PC-9 (cell line): ENCODE data around the gene MMP15. TPM values are rescaled to one million over a fixed set of nuclear protein-coding genes. Genes with fewer than 3 reads are reported as not detected.

Source experiments
- BruUV-seq: library from RNA; stranded (reverse); fragments of 400-500 nt; replicated peaks from 2 replicates; lab custom pipeline; 2021; lab: Mats Ljungman, UMichigan
- CTCF ChIA-PET: fragments of 300-600 bp; sonication (Branson Sonifier 250); formaldehyde crosslinking; loops from one replicate; lab custom pipeline; 2022; ENCODE audit warnings: antibody characterized with exemption; lab: Charles Lee
- POLR2A ChIA-PET: fragments of 300-600 bp; sonication (Branson Sonifier 250); formaldehyde crosslinking; loops from one replicate; lab custom pipeline; 2022; ENCODE audit warnings: antibody characterized with exemption; ENCODE audit not compliant: unreplicated experiment; lab: Charles Lee
- DNase-seq, 2 experiments: peaks; one replicate each; pipeline versions ENCODE4 v3.0.0 to v3.0.0-alpha.2; 2015 to 2022; ENCODE audit warnings: mixed read lengths in 1 of 2
- H2AFZ ChIP-seq: fragments of 200-600 bp; sonication (generic); 2 replicates; pipeline ENCODE4 v1.8.1; 2017; ENCODE audit warnings: antibody characterized with exemption
- H3F3A ChIP-seq: fragments of 200-600 bp; sonication (generic); 2 replicates; pipeline ENCODE4 v1.8.1; 2017; ENCODE audit warnings: antibody characterized with exemption, mild to moderate bottlenecking, low read depth; ENCODE audit not compliant: insufficient read depth
- H3K27ac ChIP-seq: fragments of 200-600 bp; sonication (generic); 2 replicates; pipeline ENCODE4 v1.6.1; 2016; ENCODE audit warnings: mixed run types
- H3K27me3 ChIP-seq: fragments of 200-600 bp; sonication (generic); 2 replicates; pipeline ENCODE4 v1.6.1; 2016; ENCODE audit warnings: low read depth, mixed run types; ENCODE audit not compliant: insufficient read depth
- H3K36me3 ChIP-seq: fragments of 200-600 bp; sonication (generic); 2 replicates; pipeline ENCODE4 v1.6.1; 2016; ENCODE audit warnings: low read depth, mixed run types
- H3K4me1 ChIP-seq: fragments of 200-600 bp; sonication (generic); replicated peaks from 2 replicates; pipeline ENCODE4 v1.6.1; 2016; ENCODE audit warnings: mixed run types; ENCODE audit not compliant: insufficient read depth
- H3K4me2 ChIP-seq: fragments of 200-600 bp; sonication (generic); 2 replicates; pipeline ENCODE4 v1.6.1; 2017; ENCODE audit warnings: mixed run types
- H3K4me3 ChIP-seq: fragments of 200-600 bp; sonication (generic); 2 replicates; pipeline ENCODE4 v1.6.1; 2016; ENCODE audit warnings: mixed run types
- H3K79me2 ChIP-seq: fragments of 200-600 bp; sonication (generic); 2 replicates; pipeline ENCODE4 v1.6.1; 2017; ENCODE audit warnings: low read depth, mixed run types
- H3K9me2 ChIP-seq: fragments of 200-600 bp; sonication (generic); 2 replicates; pipeline ENCODE4 v1.8.1; 2017; ENCODE audit warnings: mild to moderate bottlenecking; ENCODE audit not compliant: insufficient read depth
- H3K9me3 ChIP-seq: fragments of 200-600 bp; sonication (generic); 2 replicates; pipeline ENCODE4 v1.8.1; 2016; ENCODE audit warnings: low read depth; ENCODE audit not compliant: insufficient read depth
- H4K20me1 ChIP-seq: fragments of 200-600 bp; sonication (generic); 2 replicates; pipeline ENCODE4 v1.8.1; 2017; ENCODE audit not compliant: insufficient read depth
- EZH2 ChIP-seq: fragments of 200-600 bp; sonication (generic); IDR thresholded peaks from 2 replicates; pipeline ENCODE4 v1.8.0; 2017; ENCODE audit warnings: antibody characterized with exemption, low read depth
- intact Hi-C: fragments of 100-400 bp; cut with micrococcal nuclease; formaldehyde crosslinking; loops from one replicate; pipeline ENCODE4 v1.10.0; 2022; ENCODE audit not compliant: unreplicated experiment
- total RNA-seq: library from RNA; stranded (reverse); gene quantifications from 2 replicates; pipeline ENCODE4 v1.2.3, GENCODE V29; 2021
- TF ChIP-seq, protein P1 (sequence below): fragments of 200-600 bp; sonication (generic); conservative IDR thresholded peaks from 2 replicates; pipeline ENCODE4 v1.6.1; 2017; ENCODE audit warnings: mixed run types, antibody characterized with exemption, mild to moderate bottlenecking, moderate library complexity

The MMP15 gene
- total RNA-seq, 1 experiment from 2014 or later, result 20.1 TPM

DNA sequence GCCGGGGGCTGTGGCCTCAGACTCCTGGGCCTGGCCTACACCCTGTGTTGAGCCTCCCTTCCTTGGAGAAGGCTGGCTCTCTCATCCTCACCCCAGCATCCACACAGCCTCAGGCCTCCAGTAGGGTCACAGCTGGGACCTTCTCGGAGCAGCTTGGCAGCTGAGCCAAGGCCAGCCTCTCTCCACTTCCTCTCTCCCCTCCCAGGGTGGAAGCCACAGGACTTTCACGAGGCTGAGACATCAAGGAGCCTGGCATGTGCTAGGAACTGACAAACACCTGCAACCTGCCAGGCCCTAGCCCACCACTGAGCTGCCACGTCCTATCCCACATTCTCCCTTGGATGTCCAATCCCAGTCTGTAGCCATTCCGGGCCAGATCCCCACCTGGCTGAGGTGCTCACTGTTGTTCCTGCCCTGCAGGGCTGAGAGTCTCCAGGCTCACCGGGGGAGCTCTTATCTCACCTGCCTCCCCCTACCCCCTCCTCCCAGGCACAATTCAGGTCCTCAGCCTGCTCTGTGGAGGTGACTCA is 3.1 kb downstream of the MMP15 start:
- H3K79me2 ChIP-seq, result 0 out of 2 replicates have a peak, but pooled peaks cover 15% of the 10 kb centered on the region
- H3K27ac ChIP-seq, result no peak overlapping the region
- H3K4me1 ChIP-seq, result peaks cover 14% of the 10 kb centered on the region
- H3K27me3 ChIP-seq, result no peaks in the 10 kb centered on the region
- no peaks in the 10 kb centered on the region for H3K36me3 ChIP-seq
- no peak overlapping the region for H3K4me3 ChIP-seq
- intact Hi-C loops, result loop anchor here (10.0 kb wide), 3 partner anchors 166 to 626 kb away; partner anchors contain the start of genes CSNK2A2 and SETD6
- POLR2A ChIA-PET, result no interaction called here
- H3K9me3 ChIP-seq, result no peaks in the 10 kb centered on the region
- peaks cover 19% of the 10 kb centered on the region; the same call in 1 of the 2 replicates for H3F3A ChIP-seq
- H4K20me1 ChIP-seq, result 0 out of 2 replicates have a peak, but pooled peaks cover 5% of the 10 kb centered on the region
- no peak for DNase-seq
- H3K4me2 ChIP-seq, result no peak overlapping the region
- TF ChIP-seq EZH2, result no peak
- TF ChIP-seq, protein P1, sequence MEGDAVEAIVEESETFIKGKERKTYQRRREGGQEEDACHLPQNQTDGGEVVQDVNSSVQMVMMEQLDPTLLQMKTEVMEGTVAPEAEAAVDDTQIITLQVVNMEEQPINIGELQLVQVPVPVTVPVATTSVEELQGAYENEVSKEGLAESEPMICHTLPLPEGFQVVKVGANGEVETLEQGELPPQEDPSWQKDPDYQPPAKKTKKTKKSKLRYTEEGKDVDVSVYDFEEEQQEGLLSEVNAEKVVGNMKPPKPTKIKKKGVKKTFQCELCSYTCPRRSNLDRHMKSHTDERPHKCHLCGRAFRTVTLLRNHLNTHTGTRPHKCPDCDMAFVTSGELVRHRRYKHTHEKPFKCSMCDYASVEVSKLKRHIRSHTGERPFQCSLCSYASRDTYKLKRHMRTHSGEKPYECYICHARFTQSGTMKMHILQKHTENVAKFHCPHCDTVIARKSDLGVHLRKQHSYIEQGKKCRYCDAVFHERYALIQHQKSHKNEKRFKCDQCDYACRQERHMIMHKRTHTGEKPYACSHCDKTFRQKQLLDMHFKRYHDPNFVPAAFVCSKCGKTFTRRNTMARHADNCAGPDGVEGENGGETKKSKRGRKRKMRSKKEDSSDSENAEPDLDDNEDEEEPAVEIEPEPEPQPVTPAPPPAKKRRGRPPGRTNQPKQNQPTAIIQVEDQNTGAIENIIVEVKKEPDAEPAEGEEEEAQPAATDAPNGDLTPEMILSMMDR, result no peak
- no peak overlapping the region for H2AFZ ChIP-seq
- CTCF ChIA-PET, result no interaction called here
- no peaks in the 10 kb centered on the region for H3K9me2 ChIP-seq
- BruUV-seq, result no TSS peak

DNA sequence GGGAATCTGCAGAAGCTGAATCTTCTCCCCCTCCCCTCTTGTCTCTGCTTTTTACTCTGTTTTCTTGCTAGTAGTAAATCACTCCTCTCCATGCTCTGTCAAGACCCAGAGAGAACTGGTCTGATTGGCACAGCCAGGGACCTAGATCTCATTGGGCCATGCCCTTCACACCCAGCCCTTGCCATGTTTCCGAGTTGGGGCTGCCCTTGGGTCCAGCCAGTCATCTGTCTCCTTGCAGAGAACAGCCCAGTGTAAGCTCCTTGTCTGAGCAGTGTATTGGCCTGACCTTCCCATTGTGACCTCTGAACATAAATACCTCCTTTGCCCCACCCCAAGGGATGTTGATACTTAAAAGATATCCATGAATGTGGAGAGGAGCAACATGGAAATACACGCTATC is 3.9 kb downstream of the MMP15 start:
- intact Hi-C loops, result loop anchor here (10.0 kb wide), 3 partner anchors 165 to 625 kb away; partner anchors contain the start of genes CSNK2A2 and SETD6
- H3K9me3 ChIP-seq, result no peaks in the 10 kb centered on the region
- no peak overlapping the region for H3K4me2 ChIP-seq
- H3K27me3 ChIP-seq, result no peaks in the 10 kb centered on the region
- POLR2A ChIA-PET, result no interaction called here
- peaks cover 9% of the 10 kb centered on the region for H3K4me1 ChIP-seq
- H3K4me3 ChIP-seq, result no peak overlapping the region
- no peak for TF ChIP-seq EZH2
- TF ChIP-seq, protein P1, result no peak
- CTCF ChIA-PET, result no interaction called here
- H3K9me2 ChIP-seq, result no peaks in the 10 kb centered on the region
- no peak for DNase-seq
- H3K79me2 ChIP-seq, result 0 out of 2 replicates have a peak, but pooled peaks cover 15% of the 10 kb centered on the region
- H2AFZ ChIP-seq, result no peak overlapping the region
- no peaks in the 10 kb centered on the region for H3K36me3 ChIP-seq
- no TSS peak for BruUV-seq
- H3K27ac ChIP-seq, result no peak overlapping the region
- H4K20me1 ChIP-seq, result 0 out of 2 replicates have a peak, but pooled peaks cover 5% of the 10 kb centered on the region
- peaks cover 11% of the 10 kb centered on the region; the same call in 1 of the 2 replicates for H3F3A ChIP-seq

DNA sequence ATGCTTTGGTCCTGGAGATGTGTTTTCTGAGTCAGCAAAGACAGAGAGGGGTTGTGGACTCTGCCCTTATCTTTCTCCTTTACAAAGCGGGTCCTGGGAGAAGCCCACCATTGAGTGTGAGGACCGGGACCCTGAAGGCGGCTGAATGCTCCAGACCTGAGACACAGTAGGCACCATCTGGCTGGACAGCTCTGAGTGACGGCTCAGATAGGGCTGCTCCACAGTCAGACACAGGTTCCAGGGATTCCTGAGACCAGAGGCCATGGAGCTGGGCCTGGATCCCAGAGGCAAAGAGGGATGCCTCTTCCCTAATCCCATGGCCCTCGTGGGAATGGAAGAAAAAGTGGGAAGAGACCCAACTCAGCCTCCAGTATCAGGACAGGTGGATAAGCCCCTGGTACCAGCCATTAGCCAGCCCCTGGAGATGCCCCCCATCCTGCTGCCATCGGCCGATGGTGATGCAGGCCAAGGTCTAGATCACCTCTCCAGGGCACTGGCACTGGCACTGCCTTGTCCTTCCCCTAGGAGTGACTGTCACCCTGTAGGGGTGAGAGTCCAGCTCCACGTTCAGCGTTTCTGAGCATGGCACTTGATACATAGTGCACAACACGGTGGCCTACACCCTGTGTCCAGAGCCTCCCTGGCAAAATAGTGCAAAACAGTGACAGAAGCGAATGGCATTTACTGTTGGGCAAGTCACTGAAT is 4.7 kb downstream of the MMP15 start:
- TF ChIP-seq, protein P1, result no peak
- TF ChIP-seq EZH2, result no peak
- Histone ChIP-seq H3K9me3 (no peaks in the 10 kb centered on the region), H3K9me2 (no peaks in the 10 kb centered on the region), H2AFZ (no peak overlapping the region), H3K27ac (no peak overlapping the region), H3K79me2 (0 out of 2 replicates have a peak, but pooled peaks cover 15% of the 10 kb centered on the region), H3K27me3 (no peaks in the 10 kb centered on the region), H3K36me3 (no peaks in the 10 kb centered on the region), H3K4me2 (no peak overlapping the region), H4K20me1 (peaks cover 7% of the 10 kb centered on the region; the same call in 1 of the 2 replicates), H3F3A (peaks cover 4% of the 10 kb centered on the region; the same call in 1 of the 2 replicates), H3K4me3 (no peak overlapping the region), H3K4me1 (peaks cover 6% of the 10 kb centered on the region; the same call in 1 of the 2 replicates)
- POLR2A ChIA-PET, result no interaction called here
- CTCF ChIA-PET, result no interaction called here
- BruUV-seq, result no TSS peak
- intact Hi-C loops, result no loop called here
- peak in 1 of 2 experiments; percentile 16 for DNase-seq
